HG03439 (cell line): ENCODE measurements around the gene MED22.
"Not testable (repeated sequence)": the region's sequence is repeated elsewhere in the genome, so short reads cannot be mapped to it uniquely, and the experiment has no call there.

ENCODE experiments used
- ATAC-seq: cut with Tn5 transposase; IDR thresholded peaks from one replicate; pipeline ENCODE4 v1.9.1; 2021; ENCODE audit warnings: mild to moderate bottlenecking, moderate library complexity; ENCODE audit not compliant: unreplicated experiment

Gene MED22

DNA sequence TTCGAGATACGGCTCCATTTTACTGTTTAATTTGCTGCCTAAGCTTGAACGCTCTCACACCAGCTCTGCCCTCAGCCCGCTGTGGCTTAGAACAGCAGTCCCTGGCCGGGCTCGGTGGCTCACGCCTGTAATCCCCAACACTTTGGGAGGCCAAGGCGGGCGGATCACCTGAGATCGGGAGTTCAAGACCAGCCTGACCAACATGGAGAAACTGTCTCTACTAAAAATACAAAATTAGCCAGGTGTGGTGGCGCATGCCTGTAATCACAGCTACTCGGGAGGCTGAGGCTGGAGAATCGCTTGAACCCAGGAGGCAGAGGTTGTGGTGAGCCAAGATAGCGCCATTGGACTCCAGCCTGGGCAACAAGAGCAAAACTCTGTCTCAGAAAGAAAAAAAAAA lies 29.3 kb upstream of the MED22 start:
- not testable (repeated sequence) for ATAC-seq

GRCh38 chr9:133375724-133376654 lies 28.1 kb upstream of the MED22 start, which contains the start of the genes STKLD1 and SURF4:
Gene STKLD1, plus strand, starts transcription at chr9:133376366. Its CDS starts 108 bp downstream, at chr9:133376474.
Gene SURF4, minus strand, starts transcription at chr9:133376060. Its CDS starts 91 bp downstream, at chr9:133375969.
- peak; percentile 91 for ATAC-seq

GRCh38 chr9:133375116-133375723 lies 27.3 kb upstream of the MED22 start:
- peak; percentile 9 for ATAC-seq

DNA sequence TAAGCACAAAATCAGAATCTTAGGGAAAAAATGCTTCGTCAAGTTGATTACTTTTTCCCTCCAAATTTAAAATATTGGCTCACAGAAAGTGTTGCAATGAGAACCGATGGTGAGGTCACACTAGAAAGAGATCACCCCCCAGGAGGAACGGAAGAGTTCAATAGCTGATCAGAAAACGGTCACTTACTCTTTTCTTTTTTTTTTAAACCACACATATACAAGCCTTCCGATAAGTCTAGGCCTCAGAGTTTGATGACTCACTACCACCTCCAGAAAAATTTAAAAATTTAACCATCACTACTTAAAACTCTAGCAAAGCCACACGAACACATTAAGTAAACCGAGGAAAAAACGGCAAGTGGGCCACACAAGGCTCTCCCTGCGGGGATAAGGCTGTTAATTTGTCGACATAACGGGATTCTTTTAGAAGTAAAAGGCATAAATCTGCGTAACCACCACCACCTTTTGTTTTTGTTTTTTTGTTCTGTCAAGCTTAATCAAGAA lies 26.7 kb upstream of the MED22 start:
- ATAC-seq: no peak

GRCh38 chr9:133372144-133372543 lies 24.2 kb upstream of the MED22 start:
- ATAC-seq: no peak

DNA sequence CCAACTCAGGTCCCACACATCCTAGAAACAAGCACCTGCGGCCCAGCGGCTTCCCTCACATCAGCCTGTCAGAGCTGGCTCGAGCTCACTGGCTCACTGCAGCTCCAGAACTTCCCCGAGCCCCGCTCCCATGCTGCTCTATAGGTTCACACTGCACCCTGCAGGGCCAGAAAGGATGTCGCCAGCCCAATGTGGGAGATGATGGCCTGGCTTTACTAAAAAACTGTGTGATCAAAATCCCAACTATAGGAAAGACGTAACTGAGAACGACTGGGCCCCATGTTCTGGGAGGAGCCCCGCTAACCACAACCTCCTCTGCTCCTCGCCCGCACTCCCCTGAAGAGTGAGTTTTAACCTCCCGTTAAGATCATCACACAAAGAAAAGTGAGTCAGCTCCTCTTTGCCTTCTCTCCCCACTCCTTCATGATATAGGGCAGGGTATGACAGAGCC lies 23.4 kb upstream of the MED22 start:
- no peak for ATAC-seq

GRCh38 chr9:133370685-133371084 lies 22.8 kb upstream of the MED22 start:
- no peak for ATAC-seq

GRCh38 chr9:133369933-133370332 lies 22.0 kb upstream of the MED22 start:
- no peak for ATAC-seq

GRCh38 chr9:133369422-133369821 lies 21.5 kb upstream of the MED22 start:
- ATAC-seq: no peak

DNA sequence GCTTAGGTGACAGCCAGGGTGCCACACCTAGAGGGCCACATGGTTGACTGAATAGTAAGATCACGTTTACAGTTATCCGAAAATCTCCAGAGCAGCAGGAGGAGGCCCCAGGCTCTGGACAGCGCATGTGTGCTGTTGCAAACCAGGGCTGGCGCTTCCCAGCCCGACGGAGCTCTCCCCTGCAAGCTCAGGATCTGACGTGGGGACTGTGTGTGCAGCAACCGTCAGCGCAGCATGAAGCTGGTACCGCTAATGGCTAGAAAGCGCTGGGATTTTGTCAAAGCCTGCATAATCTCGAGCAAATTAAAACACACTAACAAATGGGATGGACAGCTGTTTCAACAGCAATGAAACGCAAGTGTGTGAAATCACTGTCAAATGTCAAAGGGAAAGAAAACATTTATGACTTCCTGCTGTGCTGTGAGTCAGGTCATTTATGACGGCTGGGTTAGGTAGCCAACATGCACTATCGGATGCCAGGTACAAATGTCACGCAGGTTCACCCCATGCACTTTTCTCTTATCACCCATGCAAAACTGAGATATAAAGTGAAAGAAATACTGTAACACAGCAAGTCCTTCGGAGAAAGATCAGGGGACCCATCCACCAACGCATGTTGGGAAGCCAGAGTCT lies 20.4 kb upstream of the MED22 start:
- ATAC-seq: no peak

DNA sequence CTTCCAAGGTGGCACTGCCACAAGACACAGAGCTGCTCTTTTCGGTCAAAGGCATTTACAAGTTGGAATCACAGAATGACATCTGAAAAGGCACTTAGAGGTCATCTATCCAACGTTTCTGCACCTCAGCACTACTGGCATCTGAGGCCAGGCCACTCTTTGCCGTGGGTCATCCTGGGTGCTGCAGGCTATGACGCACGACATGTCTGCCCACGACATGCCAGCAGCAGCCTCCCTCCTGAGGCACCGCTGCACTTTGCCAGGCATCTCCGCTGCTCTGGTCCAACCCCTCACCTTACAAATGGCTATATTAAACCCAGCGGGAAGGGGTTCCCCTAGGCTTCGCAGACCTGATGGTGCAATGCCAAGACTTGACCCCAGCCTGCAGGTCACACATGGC lies 19.8 kb upstream of the MED22 start:
- ATAC-seq: no peak

GRCh38 chr9:133367221-133367620 lies 19.3 kb upstream of the MED22 start:
- no peak for ATAC-seq

DNA sequence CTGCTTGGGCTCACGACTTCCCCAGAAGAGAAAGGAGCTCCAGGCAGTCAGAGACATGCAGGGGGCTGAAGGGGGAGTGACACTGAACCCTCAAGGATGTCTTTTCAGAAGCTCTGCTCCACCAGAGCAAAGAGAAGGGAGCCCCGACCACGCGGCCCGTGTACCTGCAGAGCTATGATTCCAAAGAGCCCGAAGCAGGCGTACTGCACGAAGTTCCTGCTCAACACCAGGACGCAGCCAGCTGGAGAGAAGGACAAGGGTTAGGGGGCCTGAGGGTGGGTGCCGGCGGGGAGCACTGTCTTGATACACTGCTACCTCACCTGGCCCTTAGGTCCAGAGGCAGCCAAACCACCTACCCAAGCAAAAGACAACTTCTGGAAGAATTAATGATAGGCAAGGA lies 18.5 kb upstream of the MED22 start:
- no peak for ATAC-seq

DNA sequence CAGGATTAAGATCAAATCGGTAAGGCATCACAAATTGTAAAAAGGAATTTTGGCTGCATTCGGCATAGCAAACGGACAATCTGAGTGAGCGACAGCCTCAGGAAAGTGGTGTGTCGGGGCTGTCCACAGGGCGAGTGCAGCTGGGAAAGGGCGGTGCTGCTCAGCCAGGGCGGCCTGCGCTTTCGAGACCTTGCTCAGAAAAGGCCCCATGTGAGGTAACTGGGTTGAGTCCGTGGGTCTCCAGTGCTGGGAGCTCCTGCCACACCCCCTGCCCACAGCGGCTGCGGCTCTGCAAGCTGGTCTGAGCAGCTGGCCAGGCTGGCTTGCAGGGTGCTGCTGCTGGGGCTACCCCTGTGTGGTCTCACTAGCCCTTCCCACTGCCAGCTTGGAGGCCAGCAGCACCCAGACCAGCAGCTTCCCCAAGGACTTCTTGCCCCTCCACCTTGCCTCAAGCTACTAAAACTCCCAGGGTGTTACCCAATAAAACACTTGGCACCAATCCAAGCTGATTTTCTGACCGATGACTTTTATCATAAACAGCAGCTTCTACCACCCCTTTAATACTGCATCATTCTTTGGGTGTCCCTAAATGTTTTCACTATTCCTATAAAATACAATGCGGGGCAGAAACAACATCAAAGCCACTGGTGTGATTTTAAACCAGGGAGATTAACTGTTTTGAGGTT lies 14.6 kb upstream of the MED22 start:
- no peak for ATAC-seq

GRCh38 chr9:133361507-133362092 lies 13.7 kb upstream of the MED22 start:
- ATAC-seq: no peak

DNA sequence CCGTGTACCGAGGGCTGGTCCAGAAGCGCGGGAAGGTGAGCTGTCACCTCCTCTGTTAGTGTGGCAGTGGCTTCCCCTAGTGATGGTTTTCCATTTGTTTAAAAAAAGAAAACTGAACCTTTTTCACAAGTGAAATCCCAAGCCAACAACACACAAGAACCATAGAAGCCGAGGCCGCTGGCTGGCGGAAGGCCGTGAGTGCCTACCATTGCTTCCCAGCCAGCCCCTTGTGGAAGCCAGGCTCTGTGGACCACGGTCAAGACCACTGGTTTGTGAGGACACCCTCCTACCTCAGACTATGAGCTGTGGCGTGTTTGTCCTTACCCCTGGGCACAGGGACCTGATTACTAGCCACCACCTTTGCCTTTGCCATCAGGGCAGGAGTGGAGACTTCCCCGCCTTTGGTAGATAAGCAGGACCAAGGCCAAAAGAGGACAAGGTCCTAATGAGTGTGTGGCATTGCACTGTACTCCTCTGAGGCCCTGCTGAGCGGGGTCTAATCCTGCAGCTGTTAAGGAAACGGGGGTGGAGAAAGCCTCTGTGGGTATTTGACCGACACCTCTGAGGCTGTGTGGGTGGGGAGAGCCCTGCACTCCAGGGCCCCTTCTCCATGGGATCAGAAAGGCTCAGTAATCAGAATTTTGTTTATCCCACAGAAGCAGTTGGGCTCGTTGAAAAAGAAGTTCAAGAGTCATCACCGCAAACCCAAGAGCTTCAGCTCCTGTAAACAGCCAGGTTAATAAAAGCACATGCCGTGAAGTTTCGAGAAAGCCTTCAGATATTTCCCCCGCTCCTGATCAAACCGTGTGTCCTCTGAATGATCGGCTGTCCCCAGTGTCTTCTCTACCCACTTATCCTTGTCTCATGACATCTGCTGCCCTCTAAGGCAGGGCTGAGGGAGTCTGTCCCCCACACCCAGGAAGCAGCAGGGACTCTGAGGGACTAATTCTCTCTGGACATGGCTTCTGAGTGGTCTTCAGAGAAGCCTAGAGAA lies 12.8 kb upstream of the MED22 start:
- ATAC-seq: no peak

- no peak for ATAC-seq
Observed at GRCh38 chr9:133359399-133360175, 11.7 kb upstream of the MED22 start.

- ATAC-seq: no peak
Observed at GRCh38 chr9:133357656-133358055, 9.7 kb upstream of the MED22 start.
